ENCODE results near the gene PPP1R10.

Gene PPP1R10

GRCh38 chr6:30597315-30598144 is 19.5 kb downstream of the PPP1R10 start:
- DNase-seq, result peak; percentile 66 to 86

DNA sequence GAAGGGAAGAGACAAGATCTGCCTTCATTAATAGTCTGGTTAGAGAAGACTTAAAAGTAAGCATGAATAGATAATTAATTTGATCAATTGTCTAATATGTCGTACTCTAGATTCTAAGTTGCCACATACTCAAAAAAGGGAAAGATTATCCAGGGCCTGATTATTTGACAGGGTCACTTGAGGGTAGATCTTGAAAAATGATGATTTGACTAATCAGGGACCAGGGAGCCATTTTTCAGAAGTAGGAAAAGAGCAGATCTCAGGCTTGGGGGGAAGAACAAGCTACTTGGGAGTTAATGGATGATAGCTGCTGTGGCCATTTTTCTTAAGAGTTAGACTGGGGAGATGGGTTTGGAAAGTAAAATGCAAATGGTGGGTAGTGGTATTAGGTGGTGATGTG is 24.8 kb downstream of the PPP1R10 start:
- DNase-seq, result no peak

DNA sequence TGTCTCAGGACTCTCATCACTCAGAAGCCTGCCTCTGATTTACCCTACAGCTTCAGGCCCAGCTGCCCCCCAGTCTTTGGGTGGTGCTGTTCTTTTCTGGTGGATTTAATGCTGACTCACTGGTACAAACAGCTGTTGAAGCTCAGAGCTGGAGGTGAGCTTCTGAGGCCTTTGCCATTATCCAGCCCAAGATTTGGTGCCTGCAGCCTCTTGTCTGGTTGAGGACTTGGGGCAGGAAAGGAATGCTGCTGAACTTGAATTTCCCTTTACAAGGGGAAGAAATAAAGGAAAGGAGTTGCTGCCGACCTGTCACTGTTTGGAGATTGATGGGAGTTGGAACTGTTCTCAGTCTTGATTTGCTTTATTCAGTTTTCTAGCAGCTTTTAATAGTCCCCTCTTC is 26.0 kb downstream of the PPP1R10 start:
- no peak for DNase-seq

GRCh38 chr6:30590509-30590908 is 26.5 kb downstream of the PPP1R10 start:
- no peak for DNase-seq

DNA sequence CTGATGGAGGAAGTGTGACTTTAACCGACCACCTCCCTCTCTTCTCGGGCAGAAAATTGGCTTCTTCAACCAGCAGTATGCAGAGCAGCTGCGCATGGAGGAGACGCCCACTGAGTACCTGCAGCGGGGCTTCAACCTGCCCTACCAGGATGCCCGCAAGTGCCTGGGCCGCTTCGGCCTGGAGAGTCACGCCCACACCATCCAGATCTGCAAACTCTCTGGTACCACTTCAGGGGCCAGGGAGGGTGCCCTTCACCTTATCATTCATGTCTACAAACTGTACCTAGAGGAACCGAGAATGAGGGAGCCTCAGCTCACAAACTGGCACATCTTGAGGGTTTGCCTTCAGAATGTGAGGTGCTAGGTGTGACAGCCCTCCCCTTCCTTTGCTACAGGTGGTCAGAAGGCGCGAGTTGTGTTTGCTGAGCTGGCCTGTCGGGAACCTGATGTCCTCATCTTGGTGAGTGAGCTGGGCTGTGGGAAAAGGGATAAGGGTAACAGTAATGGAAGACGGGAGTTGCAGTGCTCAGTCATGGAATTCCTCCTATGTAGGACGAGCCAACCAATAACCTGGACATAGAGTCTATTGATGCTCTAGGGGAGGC is 27.2 kb downstream of the PPP1R10 start:
- DNase-seq, result no peak

- DNase-seq, result no peak
Measured at GRCh38 chr6:30583921-30584320, 33.1 kb downstream of the PPP1R10 start.

DNA sequence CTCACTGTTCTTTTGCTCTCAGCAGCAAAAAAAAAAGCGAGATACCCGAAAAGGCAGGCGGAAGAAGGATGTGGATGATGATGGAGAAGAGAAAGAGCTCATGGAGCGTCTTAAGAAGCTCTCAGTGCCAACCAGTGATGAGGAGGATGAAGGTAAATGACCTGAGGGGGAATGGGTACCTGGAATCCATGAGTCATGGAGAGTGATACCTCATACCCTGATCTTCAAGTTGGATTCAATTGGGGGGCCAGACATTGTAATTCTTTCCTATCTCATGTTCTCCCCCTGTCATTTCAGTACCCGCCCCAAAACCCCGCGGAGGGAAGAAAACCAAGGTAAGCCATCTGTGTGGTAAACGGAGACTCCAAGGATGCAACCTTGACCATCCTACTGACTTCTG is 39.0 kb downstream of the PPP1R10 start:
- DNase-seq, result no peak

- DNase-seq, result no peak
Measured at GRCh38 chr6:30573113-30573512, 43.9 kb downstream of the PPP1R10 start.

DNA sequence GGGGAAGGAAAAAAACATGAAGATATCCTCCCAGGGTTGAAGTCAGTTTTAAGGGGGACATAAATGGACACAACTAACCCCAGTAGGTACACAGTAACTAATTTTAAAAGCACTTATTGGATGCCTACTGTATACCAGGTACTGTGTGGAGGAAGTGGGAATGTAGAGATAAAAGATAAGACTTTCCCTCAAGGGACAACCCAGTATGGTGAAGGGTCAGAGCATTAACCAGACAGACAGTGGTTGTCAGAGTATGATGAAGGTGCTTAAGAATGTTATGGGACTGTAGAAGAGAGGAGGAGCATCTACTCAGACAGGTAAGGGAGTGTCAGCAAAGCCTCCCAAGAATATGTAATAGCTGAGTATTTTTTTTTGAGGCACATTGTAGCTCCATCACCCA is 44.9 kb downstream of the PPP1R10 start:
- DNase-seq, result no peak

DNA sequence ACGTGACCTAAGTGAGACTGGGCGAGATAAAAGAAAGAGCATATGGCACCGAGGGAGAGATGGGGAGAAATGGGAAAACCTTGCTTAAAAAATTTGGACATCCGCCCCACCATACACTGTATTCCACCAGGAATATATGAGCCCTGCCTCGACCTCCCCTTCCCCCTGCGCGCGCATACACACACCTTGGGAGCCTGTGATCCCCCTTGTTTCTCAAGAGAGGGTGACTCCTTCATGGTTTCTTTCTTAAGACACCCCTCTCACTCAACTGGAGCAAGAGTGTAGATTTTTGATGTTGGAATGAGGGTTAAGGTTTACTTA is 45.3 kb downstream of the PPP1R10 start:
- DNase-seq, result no peak

DNA sequence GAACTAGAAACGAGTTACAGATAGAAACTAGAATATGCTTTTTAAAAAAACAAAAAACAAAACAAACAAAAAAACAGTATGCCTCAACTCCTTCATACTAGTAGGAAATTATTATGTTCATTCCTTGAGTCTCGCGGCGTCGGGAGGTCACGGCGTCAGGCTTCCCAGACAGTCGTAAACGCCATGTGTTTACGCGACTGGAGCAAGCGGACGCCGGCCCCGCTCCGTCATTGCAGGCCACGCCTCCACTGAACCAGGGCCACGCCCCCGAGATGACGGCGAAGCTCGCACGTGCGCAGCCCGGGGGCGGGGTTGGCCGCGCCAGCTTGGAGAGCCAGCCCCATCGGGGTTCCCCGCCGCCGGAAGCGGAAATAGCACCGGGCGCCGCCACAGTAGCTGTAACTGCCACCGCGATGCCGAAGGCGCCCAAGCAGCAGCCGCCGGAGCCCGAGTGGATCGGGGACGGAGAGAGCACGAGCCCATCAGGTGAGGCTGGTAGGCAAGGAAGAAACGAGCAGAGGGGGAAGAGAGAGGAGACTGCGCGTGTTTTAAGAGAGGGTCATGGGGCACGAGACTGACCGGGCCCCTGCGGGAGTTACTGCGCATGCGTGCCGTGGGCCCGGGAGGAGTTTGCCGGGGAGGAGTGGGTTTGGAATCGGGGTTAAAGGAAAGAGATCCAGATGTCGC is 45.8 kb downstream of the PPP1R10 start, which contains the start of gene ABCF1:
ABCF1 (plus strand) TSS at position 368 of the 687 bp plus-strand sequence; CDS start at position 414, 46 bp downstream.
- peak; percentile 99 for DNase-seq

DNA sequence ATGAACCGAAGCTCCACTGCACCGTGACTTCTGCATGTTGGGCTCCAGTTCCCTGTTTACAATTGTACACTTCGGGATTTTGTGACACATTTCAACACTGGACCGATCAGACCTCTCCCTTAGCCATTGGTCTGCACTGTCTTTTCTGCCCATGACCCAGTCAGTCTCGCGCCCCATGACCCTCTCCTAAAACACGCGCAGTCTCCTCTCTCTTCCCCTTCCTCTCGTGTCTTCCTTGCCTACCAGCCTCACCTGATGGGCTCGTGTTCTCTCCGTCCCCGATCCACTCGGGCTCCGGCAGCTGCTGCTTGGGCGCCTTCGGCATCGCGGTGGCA is 46.3 kb downstream of the PPP1R10 start:
- DNase-seq, result no peak

- no peak for DNase-seq
Measured at GRCh38 chr6:30570263-30570662, 46.8 kb downstream of the PPP1R10 start.

DNA sequence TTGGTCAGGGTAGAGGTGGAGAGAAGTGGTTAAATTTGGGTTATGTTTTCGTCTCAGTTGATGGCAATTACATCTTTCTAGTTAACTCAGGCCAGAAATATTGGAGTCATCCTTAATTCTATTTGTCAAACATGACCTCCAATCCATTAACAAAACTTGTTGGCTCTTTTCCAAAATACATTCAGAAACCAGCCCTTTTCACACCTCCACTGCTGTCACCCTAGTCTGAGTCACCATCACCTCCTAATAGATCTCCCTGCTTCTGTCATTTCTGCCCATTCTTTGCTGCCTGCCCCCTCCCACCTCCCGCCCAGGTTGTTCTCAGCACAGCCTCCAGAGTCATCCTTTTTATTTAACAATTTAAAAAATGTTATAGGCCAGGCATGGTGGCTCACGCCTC is 48.8 kb downstream of the PPP1R10 start:
- DNase-seq, result peak; percentile 12 to 27

DNA sequence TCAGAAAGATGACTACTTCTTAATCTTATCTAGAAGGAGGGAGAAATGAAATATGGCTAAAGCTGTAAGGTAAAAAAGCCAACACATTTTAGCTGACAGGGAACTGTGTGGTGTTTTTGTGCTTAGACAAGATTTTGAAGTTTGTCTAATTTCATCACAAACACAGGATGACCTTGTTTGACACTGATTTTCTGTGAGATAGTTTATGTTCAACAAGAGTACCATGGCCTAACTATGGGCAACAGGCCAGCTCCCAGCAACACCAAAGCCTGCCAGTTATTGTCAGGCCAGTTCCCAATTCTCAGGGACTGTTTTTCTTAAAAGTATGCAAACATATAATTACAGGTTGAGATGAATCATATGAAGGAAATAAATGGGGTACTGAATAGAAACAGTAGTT is 51.3 kb downstream of the PPP1R10 start:
- no peak for DNase-seq

DNA sequence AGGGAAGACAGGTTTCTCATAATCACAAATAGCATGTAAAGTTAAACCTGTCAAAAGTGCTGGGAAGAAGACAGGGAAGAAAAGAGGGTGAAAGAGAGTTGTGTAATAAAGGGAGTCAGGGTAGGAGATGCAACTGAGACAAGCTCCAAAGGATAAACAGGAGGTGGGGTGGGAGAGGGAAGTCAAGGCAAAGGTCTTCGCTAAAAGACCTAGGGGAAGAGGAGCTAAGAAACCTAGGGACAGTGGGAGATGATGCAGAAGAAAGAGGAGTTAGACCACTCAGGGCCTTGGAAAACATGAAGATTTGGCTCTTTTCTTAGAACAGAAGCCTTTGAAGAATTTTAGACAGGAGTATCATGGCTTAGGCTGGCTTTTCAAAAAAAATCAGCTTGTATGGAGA is 52.9 kb downstream of the PPP1R10 start:
- no peak for DNase-seq

- no peak for DNase-seq
Measured at GRCh38 chr6:30562470-30563425, 54.3 kb downstream of the PPP1R10 start.

DNA sequence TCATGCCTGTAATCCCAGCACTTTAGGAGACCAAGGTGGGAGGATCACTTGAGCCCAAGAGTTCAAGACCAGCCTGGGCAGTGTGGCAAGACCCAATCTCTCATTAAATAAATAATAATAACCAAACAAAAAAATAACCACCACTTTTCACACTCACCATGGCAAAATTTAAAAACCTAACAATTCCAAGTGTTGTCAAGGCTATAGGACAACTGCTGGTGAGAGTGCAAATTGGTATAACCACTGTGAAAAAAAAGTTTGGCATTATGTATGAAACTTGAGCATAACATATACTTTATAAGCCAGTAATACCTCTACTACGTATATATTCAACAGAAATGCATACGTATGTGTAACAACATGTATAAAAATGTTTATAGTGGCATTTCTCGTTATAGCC is 56.1 kb downstream of the PPP1R10 start:
- DNase-seq, result no peak

GRCh38 chr6:30557683-30557981 is 59.4 kb downstream of the PPP1R10 start:
- DNase-seq, result peak; percentile 75 to 78

DNA sequence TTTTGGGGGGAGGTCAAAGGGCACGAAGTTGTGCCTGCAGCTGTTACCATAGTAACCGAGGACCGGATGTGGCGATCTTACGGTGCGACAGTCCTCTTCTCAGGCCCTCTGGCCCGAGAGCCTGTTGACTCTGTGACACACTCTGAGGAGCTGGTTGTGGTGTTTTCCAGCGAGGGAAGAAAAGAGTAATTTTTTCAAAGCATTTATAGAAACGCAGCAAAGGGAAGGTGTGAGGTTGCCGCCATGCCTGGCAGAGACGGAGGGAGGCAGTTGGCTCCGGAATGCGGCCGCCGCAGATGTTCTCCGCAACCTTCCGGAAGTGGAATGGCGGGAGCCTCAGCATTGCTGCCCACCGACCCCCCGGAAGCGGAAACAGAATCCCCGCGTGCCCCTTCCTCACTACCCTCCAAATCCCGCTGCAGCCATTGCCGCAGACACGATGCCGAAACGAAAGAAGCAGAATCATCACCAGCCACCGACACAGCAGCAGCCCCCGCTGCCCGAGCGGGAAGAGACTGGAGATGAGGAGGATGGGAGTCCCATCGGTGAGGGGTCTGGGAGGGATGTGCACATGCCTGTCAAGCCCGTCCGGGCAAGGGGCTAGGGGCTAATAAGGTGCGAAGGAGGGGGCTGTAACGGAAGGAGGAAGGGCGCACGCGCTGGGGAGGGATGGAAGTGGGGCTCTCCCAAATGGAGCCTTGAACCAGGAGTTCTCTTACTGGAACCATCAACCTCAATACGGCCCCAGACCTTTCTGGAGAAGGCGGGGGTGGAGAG is 59.9 kb downstream of the PPP1R10 start, which contains the start of gene PRR3:
PRR3 (plus strand) TSS at position 390 of the 777 bp plus-strand sequence; CDS start at position 440, 50 bp downstream.
- peak; percentile 63 to 82 for DNase-seq

DNA sequence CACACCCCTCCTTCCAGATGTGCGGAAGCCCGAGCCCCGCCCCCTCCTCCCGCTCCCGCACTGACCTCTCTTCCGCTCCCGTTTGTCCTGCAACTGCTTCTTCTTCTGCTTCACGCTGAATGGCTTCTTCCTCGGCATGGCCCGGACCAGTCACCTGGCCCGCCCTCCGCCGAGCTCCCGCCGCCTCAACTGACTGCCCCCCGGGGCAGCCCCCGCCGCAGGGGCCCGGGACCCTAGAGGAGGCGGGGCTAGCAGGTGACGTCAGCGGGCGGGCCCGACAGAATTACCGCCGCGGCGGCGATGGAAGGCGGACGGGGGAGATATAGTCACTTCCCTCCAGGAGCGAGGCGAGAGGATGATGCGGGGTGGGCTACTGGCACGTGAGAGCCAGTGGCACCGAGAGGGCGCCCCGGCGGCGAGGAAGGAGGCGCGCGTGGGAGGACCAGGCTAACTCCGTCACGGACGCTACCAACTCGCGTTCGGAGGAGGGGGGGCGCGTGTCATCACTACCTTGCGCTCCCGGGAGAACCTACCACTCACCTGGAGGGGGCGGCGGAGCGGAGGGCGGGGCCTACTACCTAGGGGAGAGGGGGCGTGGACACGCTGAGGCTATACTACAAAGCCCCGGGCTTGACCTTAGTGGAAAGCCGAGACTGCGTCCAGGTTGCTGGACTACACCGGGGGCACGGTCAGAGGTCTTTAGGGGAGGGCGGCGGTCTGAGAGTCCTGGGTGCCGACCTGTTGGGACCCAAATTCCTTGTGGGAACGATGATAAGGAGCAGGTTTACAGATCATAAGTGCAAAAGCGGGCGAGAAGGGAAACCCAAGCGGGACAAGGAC is 60.8 kb downstream of the PPP1R10 start, which contains the start of gene GNL1:
GNL1 (minus strand) TSS at position 424 of the 840 bp plus-strand sequence; CDS start at position 138, 286 bp downstream.
- DNase-seq, result peak; percentile 99 to 100

All from activated CD4-positive, alpha-beta T cell treated with anti-CD3 and anti-CD28 coated beads for 4 hours (primary cell).